ENCODE data around the gene TMBIM4. TPM values are rescaled to one million over a fixed set of nuclear protein-coding genes. Genes with fewer than 3 reads are reported as not detected.

TMBIM4 gene
- polyA plus RNA-seq, 2 of the 4 experiments (the other 2 are of a cell fraction) = 55.9 to 87.4 TPM

DNA sequence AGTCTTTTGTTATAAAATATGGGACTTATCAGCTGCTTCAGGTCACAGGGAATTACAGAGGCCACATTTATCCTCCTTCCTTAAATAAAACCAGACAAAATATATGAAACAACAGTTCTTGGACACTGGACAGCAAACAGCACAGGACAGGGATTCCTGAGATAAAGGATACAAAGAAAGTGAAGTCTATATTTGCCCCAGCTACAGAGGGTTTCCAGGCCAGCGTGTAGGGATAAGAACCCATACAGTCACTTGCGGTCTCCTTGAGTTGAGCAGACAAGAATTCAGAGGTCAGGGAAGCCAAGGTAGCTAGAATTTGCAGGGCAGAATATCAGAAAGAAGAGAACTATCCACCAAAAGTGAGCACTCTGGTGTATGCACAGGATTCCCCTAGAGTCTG, 30.5 kb downstream of the TMBIM4 start (continued):
- no peak for TF ChIP-seq EP300 (IDR thresholded peaks at IDR 0.05)

DNA sequence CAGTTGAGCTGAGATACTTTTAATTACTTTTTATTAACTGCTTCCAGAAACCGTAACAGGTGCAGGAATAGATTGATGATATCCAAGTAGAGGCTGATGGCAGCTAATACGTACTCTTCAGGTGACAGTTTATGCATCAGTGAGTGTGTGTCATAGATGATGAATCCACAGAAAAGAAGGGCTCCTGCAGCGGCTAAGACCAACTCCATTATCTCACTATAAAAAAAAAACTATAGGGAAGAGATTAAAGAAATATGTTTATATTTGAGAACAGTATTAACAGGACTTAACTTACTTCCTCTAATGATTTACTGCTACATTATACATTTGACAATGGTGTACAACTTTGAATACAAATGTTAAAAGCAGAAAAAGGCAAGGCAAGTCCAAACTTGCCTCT, 31.9 kb downstream of the TMBIM4 start:
- no peak for TF ChIP-seq FOSL2 (IDR thresholded peaks at IDR 0.05)
- no peak for TF ChIP-seq FOSL2 (CRISPR knock-in tag; IDR thresholded peaks at IDR 0.05)
- TF ChIP-seq, protein P1, sequence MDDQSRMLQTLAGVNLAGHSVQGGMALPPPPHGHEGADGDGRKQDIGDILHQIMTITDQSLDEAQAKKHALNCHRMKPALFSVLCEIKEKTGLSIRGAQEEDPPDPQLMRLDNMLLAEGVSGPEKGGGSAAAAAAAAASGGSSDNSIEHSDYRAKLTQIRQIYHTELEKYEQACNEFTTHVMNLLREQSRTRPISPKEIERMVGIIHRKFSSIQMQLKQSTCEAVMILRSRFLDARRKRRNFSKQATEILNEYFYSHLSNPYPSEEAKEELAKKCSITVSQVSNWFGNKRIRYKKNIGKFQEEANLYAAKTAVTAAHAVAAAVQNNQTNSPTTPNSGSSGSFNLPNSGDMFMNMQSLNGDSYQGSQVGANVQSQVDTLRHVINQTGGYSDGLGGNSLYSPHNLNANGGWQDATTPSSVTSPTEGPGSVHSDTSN (IDR thresholded peaks at IDR 0.05) = no peak
- no peak for TF ChIP-seq POLR2A (IDR thresholded peaks at IDR 0.05; ENCODE audit: low read length)
- no peak for TF ChIP-seq HOXA7 (CRISPR knock-in tag; IDR thresholded peaks at IDR 0.05)
- TF ChIP-seq, protein P2, sequence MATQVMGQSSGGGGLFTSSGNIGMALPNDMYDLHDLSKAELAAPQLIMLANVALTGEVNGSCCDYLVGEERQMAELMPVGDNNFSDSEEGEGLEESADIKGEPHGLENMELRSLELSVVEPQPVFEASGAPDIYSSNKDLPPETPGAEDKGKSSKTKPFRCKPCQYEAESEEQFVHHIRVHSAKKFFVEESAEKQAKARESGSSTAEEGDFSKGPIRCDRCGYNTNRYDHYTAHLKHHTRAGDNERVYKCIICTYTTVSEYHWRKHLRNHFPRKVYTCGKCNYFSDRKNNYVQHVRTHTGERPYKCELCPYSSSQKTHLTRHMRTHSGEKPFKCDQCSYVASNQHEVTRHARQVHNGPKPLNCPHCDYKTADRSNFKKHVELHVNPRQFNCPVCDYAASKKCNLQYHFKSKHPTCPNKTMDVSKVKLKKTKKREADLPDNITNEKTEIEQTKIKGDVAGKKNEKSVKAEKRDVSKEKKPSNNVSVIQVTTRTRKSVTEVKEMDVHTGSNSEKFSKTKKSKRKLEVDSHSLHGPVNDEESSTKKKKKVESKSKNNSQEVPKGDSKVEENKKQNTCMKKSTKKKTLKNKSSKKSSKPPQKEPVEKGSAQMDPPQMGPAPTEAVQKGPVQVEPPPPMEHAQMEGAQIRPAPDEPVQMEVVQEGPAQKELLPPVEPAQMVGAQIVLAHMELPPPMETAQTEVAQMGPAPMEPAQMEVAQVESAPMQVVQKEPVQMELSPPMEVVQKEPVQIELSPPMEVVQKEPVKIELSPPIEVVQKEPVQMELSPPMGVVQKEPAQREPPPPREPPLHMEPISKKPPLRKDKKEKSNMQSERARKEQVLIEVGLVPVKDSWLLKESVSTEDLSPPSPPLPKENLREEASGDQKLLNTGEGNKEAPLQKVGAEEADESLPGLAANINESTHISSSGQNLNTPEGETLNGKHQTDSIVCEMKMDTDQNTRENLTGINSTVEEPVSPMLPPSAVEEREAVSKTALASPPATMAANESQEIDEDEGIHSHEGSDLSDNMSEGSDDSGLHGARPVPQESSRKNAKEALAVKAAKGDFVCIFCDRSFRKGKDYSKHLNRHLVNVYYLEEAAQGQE (IDR thresholded peaks at IDR 0.05) = no peak
- no peak for TF ChIP-seq BHLHE40 (IDR thresholded peaks at IDR 0.05; ENCODE audit: low read depth, low read length)
- CTCF ChIA-PET = interaction anchor here (1.0 to 1.2 kb wide), 2 partner anchors 31 to 51 kb away, joined by 3 to 4 read pairs; no protein-coding TSS in a partner anchor
- Histone ChIP-seq H3K4me1 (no peaks in the 10 kb centered on the region; the same call in 2 of the 3 replicates), H3K4me2 (no peak overlapping the region), H3K9me3 (peaks cover 38% of the 10 kb centered on the region), H3K27ac (no peak overlapping the region), H3K4me3 (no peak overlapping the region)
- DNase-seq (ENCODE audit: low read depth in 1 of 2, low spot score in 1 of 2) (no peak), FAIRE-seq (no peak), ATAC-seq (no peak)
- POLR2A ChIA-PET = interaction anchor here (1.6 kb wide), 1 partner anchor 31 kb away, joined by 5 read pairs; the partner anchor contains the start of gene TMBIM4
- 91% methylated on average over 3 of the region's 3 CpGs for WGBS (ENCODE audit: missing lambda C conversion rate)

DNA sequence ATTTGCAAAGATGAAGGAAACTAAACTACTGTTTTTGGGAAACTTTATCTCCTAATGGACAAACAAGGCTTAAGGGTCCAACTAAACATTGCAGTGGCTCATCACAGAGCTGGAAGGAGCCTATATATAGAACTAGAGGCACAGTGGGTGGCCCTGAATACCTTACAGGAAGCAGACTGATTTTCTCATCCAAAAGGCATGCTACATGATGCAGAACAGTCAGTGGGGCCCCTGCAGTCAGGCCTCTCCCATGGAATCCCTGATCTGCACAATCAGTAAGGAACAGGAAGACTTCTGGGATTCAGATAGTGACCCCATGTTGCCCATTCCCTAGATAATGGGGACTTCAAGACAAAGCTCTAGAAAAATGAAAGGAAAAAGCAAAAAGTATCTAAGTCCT, 37.4 kb downstream of the TMBIM4 start:
- CTCF ChIA-PET = interaction anchor here (1.5 to 1.8 kb wide), 2 partner anchors 29 to 826 kb away, joined by 4 to 5 read pairs; no protein-coding TSS in a partner anchor
- TF ChIP-seq POLR2A (IDR thresholded peaks at IDR 0.05; ENCODE audit: low read length) (no peak), BHLHE40 (IDR thresholded peaks at IDR 0.05; ENCODE audit: low read depth, low read length) (no peak), EHMT2 (IDR thresholded peaks at IDR 0.05; ENCODE audit: low read depth) (no peak), ZSCAN20 (CRISPR knock-in tag; IDR thresholded peaks at IDR 0.05) (no peak), SREBF2 (IDR thresholded peaks at IDR 0.05) (no peak), HOXA7 (CRISPR knock-in tag; IDR thresholded peaks at IDR 0.05) (no peak), RAD21 (conservative IDR thresholded peaks at IDR 0.05 in 1 of 2, IDR thresholded peaks at IDR 0.05 in 1 of 2) (no peak)
- Histone ChIP-seq H3K9me3 (no peaks in the 10 kb centered on the region), H3K27ac (no peak overlapping the region), H3K4me1 (peaks cover 22% of the 10 kb centered on the region; the same call in 2 of the 3 replicates), H3K4me3 (no peak overlapping the region), H3K4me2 (peak overlapping the region; percentile 84)
- POLR2A ChIA-PET = interaction anchor here (0.6 kb wide), 1 partner anchor 36 kb away, joined by 3 read pairs; no protein-coding TSS in a partner anchor
- peak in 1 of 2 experiments; percentile 25; a peak in 2 of 6 replicates for ATAC-seq
- peak in 1 of 2 experiments; percentile 61 for DNase-seq (ENCODE audit: low read depth in 1 of 2, low spot score in 1 of 2)
- FAIRE-seq = no peak

DNA sequence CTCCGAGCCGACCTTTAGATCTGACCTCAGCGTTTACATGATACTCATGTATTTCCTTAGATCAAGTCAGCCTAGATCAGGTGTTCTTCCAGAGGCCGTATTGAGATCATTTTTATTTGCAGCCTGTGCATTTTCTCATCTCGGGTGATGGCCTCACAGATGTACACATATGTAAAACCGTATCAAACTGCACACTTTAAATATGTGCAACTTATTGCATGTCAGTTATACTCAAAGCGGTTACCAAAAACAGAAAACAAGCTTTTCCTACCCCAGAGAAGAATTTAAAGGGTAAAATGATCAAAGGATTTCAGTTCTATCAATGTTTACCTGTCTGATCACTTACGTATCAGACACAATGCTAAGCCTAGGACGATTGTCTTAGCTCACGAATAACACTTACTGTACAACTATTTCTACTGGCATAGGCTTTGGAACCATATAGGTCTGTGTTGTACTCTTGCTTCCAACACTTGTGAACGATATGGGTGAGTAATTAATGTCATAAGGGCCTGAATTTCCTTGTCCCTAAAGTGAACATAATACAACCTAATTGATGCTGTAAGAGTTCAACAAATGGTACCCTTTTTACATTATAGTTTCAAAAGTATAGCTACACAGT, 38.6 kb downstream of the TMBIM4 start:
- Histone ChIP-seq H3K4me1 (peaks cover 22% of the 10 kb centered on the region; the same call in 2 of the 3 replicates), H3K9me3 (no peaks in the 10 kb centered on the region), H3K4me2 (peak overlapping the region; percentile 84), H3K4me3 (peak overlapping the region; percentile 82), H3K27ac (peak overlapping the region; percentile 72 to 89)
- TF ChIP-seq KDM1A (IDR thresholded peaks at IDR 0.05; ENCODE audit: low read depth) (no peak), ZC3H11A (IDR thresholded peaks at IDR 0.05) (no peak), RAD21 (conservative IDR thresholded peaks at IDR 0.05 in 1 of 2, IDR thresholded peaks at IDR 0.05 in 1 of 2) (no peak), POLR2A (IDR thresholded peaks at IDR 0.05; ENCODE audit: low read length) (no peak), CEBPB (IDR thresholded peaks at IDR 0.05) (no peak; a peak in 1 of 4 replicates)
- CTCF ChIA-PET = interaction anchor here (0.6 to 1.8 kb wide), 7 partner anchors 12 to 194 kb away, joined by 3 to 8 read pairs (median 4); partner anchors contain the start of gene TMBIM4
- no peak for DNase-seq (ENCODE audit: low read depth in 1 of 2, low spot score in 1 of 2)
- 7% methylated on average over 11 of the region's 11 CpGs for WGBS (ENCODE audit: missing lambda C conversion rate)
- POLR2A ChIA-PET = interaction anchor here (0.6 to 1.7 kb wide), 12 partner anchors 8 to 523 kb away, joined by 3 to 30 read pairs (median 4); partner anchors contain the start of genes HELB and TMBIM4
- peak in 1 of 2 experiments; percentile 18; a peak in 3 of 6 replicates for ATAC-seq
- no peak for FAIRE-seq

Data from A549 (cell line).